ENCODE results near the gene SUV39H1. TPM values are rescaled to one million over a fixed set of nuclear protein-coding genes. Genes with fewer than 3 reads are reported as not detected.

SUV39H1 gene
- total and polyA plus RNA-seq, 2 donors (not counting 1 experiment from before 2014, with no cell fraction given), result 6.7 to 9.5 TPM

DNA sequence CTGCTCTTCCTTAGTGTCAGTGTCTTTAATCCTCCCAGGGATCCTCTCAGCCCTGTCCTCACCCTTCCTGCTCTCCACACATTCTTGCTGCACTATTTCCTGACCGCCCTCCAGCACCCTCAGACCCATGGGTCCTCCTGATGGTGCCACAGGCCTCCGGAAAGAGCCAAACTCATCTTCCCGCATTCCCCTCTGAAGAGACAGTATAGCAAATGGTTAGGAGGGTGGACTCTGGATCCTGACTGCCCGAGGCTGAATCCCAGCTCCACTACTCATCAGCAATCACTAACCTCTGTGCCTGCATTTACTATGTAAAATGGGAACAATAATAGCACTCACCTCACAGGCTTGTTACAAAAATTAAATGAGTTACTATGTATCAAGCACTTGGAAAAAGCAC, 6.2 kb downstream of the SUV39H1 start:
- no peaks in the 10 kb centered on the region for H3K27me3 Mint-ChIP-seq
- no CpG with 5 or more reads among the region's 4 CpGs for WGBS (ENCODE audit: insufficient coverage)
- ATAC-seq (ENCODE audit: low read depth) (no peak), DNase-seq (no peak)
- CTCF ChIA-PET, result no interaction called here
- H3K27ac Mint-ChIP-seq, result no peak overlapping the region
- no peak overlapping the region for H3K9ac ChIP-seq (ENCODE audit: low read length)
- no peak overlapping the region for H3K4me3 ChIP-seq (ENCODE audit: control extremely low read depth in 1 of 5, extremely low read depth in 1 of 5, insufficient read depth in 1 of 5, low read depth in 2 of 5, low read length in 4 of 5)
- no peaks in the 10 kb centered on the region for H3K79me2 ChIP-seq (ENCODE audit: control insufficient read depth, insufficient read depth, low read length)
- peaks cover under 1% of the 10 kb centered on the region for H3K4me1 Mint-ChIP-seq
- H3K27me3 ChIP-seq (replicated peaks in 1 of 4; ENCODE audit: control extremely low read depth in 1 of 4, control insufficient read depth in 3 of 4, insufficient read depth in 4 of 4, low read length in 3 of 4), result no peaks in the 10 kb centered on the region
- H3K36me3 ChIP-seq (replicated peaks in 1 of 2; ENCODE audit: control extremely low read depth in 1 of 2, control insufficient read depth in 1 of 2, extremely low read depth in 1 of 2, insufficient read depth in 2 of 2, low read length in 1 of 2), result peaks cover 0 to 14% of the 10 kb centered on the region in 2 experiments
- no peak overlapping the region for H3K27ac ChIP-seq (ENCODE audit: low read length in 2 of 2)
- H2AFZ ChIP-seq (ENCODE audit: insufficient read depth, low read depth, low read length, poor library complexity, severe bottlenecking), result no peak overlapping the region
- POLR2A ChIA-PET, result no interaction called here
- peaks cover 0 to under 1% of the 10 kb centered on the region in 2 donors for H3K4me1 ChIP-seq (ENCODE audit: control insufficient read depth in 2 of 2, insufficient read depth in 2 of 2, low read length in 2 of 2)
- H3K4me3 Mint-ChIP-seq, result no peak overlapping the region
- TF ChIP-seq EZH2 (IDR thresholded peaks at IDR 0.05; ENCODE audit: borderline replicate concordance, insufficient read depth, low read depth, low read length, poor library complexity, severe bottlenecking) (no peak), CTCF (IDR thresholded peaks at IDR 0.05) (no peak)
- H4K20me1 ChIP-seq (ENCODE audit: control insufficient read depth, insufficient read depth, low read length, poor library complexity, severe bottlenecking), result no peaks in the 10 kb centered on the region
- H3K9me3 ChIP-seq (ENCODE audit: control extremely low read depth in 1 of 3, control insufficient read depth in 2 of 3, insufficient read depth in 1 of 3, low read length in 2 of 3), result no peaks in the 10 kb centered on the region
- no peaks in the 10 kb centered on the region for H3K9me3 Mint-ChIP-seq (ENCODE audit: insufficient read depth)
- H3K4me2 ChIP-seq (replicated peaks; ENCODE audit: low read depth, low read length, poor library complexity, severe bottlenecking), result no peak overlapping the region
- intact Hi-C loops (cut with micrococcal nuclease), result no loop called here

DNA sequence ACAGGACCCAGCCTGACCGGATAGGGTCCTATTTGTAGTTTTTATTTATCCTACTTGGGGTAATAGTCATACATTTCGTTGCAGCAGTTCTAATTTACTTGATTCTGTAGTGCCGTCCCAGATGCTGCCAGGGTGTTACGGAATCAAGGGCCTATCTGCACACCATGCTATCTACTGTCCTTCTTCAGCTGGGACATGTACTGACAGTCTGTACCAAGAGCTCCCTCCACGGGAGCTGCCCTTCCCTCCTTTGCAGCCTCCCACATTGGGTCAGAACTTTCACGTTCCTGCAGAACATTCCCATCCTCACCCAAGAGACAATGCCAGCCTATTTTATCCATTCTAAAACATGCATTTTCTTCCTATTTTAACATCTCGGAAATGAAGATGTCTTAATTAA, 6.7 kb downstream of the SUV39H1 start:
- 91% methylated on average over 5 of the region's 7 CpGs for WGBS (ENCODE audit: insufficient coverage)
- Histone ChIP-seq H3K9me3 (ENCODE audit: control extremely low read depth in 1 of 3, control insufficient read depth in 2 of 3, insufficient read depth in 1 of 3, low read length in 2 of 3) (no peaks in the 10 kb centered on the region), H3K27ac (ENCODE audit: low read length in 2 of 2) (no peak overlapping the region), H3K4me2 (replicated peaks; ENCODE audit: low read depth, low read length, poor library complexity, severe bottlenecking) (no peak overlapping the region), H4K20me1 (ENCODE audit: control insufficient read depth, insufficient read depth, low read length, poor library complexity, severe bottlenecking) (no peaks in the 10 kb centered on the region), H3K9ac (ENCODE audit: low read length) (no peak overlapping the region), H3K4me3 (ENCODE audit: control extremely low read depth in 1 of 5, extremely low read depth in 1 of 5, insufficient read depth in 1 of 5, low read depth in 2 of 5, low read length in 4 of 5) (no peak overlapping the region), H2AFZ (ENCODE audit: insufficient read depth, low read depth, low read length, poor library complexity, severe bottlenecking) (no peak overlapping the region), H3K4me1 (ENCODE audit: control insufficient read depth in 2 of 2, insufficient read depth in 2 of 2, low read length in 2 of 2) (peaks cover 0 to 5% of the 10 kb centered on the region in 2 donors), H3K79me2 (ENCODE audit: control insufficient read depth, insufficient read depth, low read length) (no peaks in the 10 kb centered on the region), H3K36me3 (replicated peaks in 1 of 2; ENCODE audit: control extremely low read depth in 1 of 2, control insufficient read depth in 1 of 2, extremely low read depth in 1 of 2, insufficient read depth in 2 of 2, low read length in 1 of 2) (peaks cover 0 to 14% of the 10 kb centered on the region in 2 experiments), H3K27me3 (replicated peaks in 1 of 4; ENCODE audit: control extremely low read depth in 1 of 4, control insufficient read depth in 3 of 4, insufficient read depth in 4 of 4, low read length in 3 of 4) (no peaks in the 10 kb centered on the region)
- TF ChIP-seq CTCF (IDR thresholded peaks at IDR 0.05), result no peak
- no peak for TF ChIP-seq EZH2 (IDR thresholded peaks at IDR 0.05; ENCODE audit: borderline replicate concordance, insufficient read depth, low read depth, low read length, poor library complexity, severe bottlenecking)
- ATAC-seq (ENCODE audit: low read depth) (no peak), DNase-seq (no peak)
- Mint-ChIP-seq H3K27ac (no peak overlapping the region), H3K4me1 (peaks cover 5% of the 10 kb centered on the region), H3K27me3 (no peaks in the 10 kb centered on the region), H3K4me3 (no peak overlapping the region), H3K9me3 (ENCODE audit: insufficient read depth) (no peaks in the 10 kb centered on the region)
- intact Hi-C loops (cut with micrococcal nuclease), result no loop called here
- ChIA-PET POLR2A (no interaction called here), CTCF (no interaction called here)
